Hepatocyte (in vitro differentiated cells): ENCODE measurements around the gene ATG10.

ENCODE experiments used
- EZH2 ChIP-seq: fragments of 200-600 bp; sonication (generic); IDR thresholded peaks from 2 replicates; pipeline ENCODE4 v1.6.1; 2016; ENCODE audit warnings: antibody characterized with exemption, mild to moderate bottlenecking, borderline replicate concordance
- TF ChIP-seq, protein P1 (sequence below): fragments of 200-600 bp; sonication (generic); IDR thresholded peaks from 2 replicates; pipeline ENCODE4 v1.5.1; 2016; ENCODE audit warnings: antibody characterized with exemption, mild to moderate bottlenecking; ENCODE audit not compliant: poor library complexity

GRCh38 chr5:82100303-82101077 is 128.7 kb downstream of the ATG10 start:
- TF ChIP-seq, protein P1, sequence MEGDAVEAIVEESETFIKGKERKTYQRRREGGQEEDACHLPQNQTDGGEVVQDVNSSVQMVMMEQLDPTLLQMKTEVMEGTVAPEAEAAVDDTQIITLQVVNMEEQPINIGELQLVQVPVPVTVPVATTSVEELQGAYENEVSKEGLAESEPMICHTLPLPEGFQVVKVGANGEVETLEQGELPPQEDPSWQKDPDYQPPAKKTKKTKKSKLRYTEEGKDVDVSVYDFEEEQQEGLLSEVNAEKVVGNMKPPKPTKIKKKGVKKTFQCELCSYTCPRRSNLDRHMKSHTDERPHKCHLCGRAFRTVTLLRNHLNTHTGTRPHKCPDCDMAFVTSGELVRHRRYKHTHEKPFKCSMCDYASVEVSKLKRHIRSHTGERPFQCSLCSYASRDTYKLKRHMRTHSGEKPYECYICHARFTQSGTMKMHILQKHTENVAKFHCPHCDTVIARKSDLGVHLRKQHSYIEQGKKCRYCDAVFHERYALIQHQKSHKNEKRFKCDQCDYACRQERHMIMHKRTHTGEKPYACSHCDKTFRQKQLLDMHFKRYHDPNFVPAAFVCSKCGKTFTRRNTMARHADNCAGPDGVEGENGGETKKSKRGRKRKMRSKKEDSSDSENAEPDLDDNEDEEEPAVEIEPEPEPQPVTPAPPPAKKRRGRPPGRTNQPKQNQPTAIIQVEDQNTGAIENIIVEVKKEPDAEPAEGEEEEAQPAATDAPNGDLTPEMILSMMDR: no peak
- no peak for TF ChIP-seq EZH2
